Left lung (tissue), 10 donors: ENCODE measurements around the gene PBX1. TPM values are rescaled to one million over a fixed set of nuclear protein-coding genes. Genes with fewer than 3 reads are reported as not detected.

ENCODE experiments used
- ATAC-seq: fragments of 200-7000 bp; cut with Tn5 transposase; one replicate; pipeline ENCODE4 v1.9.1; 2020; ENCODE audit warnings: moderate library complexity
- DNase-seq, 4 donors: peaks; one replicate each; pipeline ENCODE4 v3.0.0-alpha.2; 2013 to 2020
- H3K27ac ChIP-seq, 2 donors: fragments of 200-600 bp; sonication (generic) in 1 of 2; one replicate each; pipeline versions ENCODE4 v1.5.0 to v1.8.0; 2020 to 2021
- H3K27me3 ChIP-seq, 2 donors: fragments of 200-600 bp; sonication (generic) in 1 of 2; one replicate each; pipeline versions ENCODE4 v1.5.0 to v1.8.0; 2020 to 2021
- H3K36me3 ChIP-seq, 2 donors: fragments of 200-600 bp; sonication (generic) in 1 of 2; one replicate each; pipeline versions ENCODE4 v1.5.0 to v1.8.0; 2020 to 2021
- H3K4me1 ChIP-seq, 2 donors: fragments of 200-600 bp; one replicate each; pipeline ENCODE4 v1.8.0; 2021
- H3K4me3 ChIP-seq, 2 donors: fragments of 200-600 bp; sonication (generic) in 1 of 2; one replicate each; pipeline versions ENCODE4 v1.5.0 to v1.8.0; 2020 to 2021; ENCODE audit warnings: mild to moderate bottlenecking in 1 of 2
- H3K9me3 ChIP-seq, 2 donors: fragments of 200-600 bp; sonication (generic) in 1 of 2; one replicate each; pipeline versions ENCODE4 v1.5.0 to v1.8.0; 2020 to 2021
- CTCF ChIP-seq, 2 donors: fragments of 200-600 bp; sonication (generic) in 1 of 2; IDR thresholded peaks; one replicate each; pipeline versions ENCODE4 v1.5.0 to v1.8.0; 2021; ENCODE audit warnings: antibody characterized with exemption in 2 of 2
- intact Hi-C, 2 donors: fragments of 100-400 bp; cut with DNase I; formaldehyde crosslinking; loops; one replicate each; pipeline versions ENCODE4 v1.11.2 to v1.14.2; 2022
- polyA plus RNA-seq, 6 donors: library from polyadenylated mRNA; unstranded; fragments of 120-200 nt; gene quantifications; one replicate each; pipeline ENCODE4 v1.2.1, GENCODE V29; 2013; ENCODE audit not compliant: insufficient read length in 6 of 6
- total RNA-seq, 2 donors: library from RNA; stranded (reverse); fragmentation: NEBNext Ultra II Directional; extraction: Animal tissue kit (Norgen Biotek cat#: 25700); gene quantifications; one replicate each; pipeline ENCODE4 v1.2.1, GENCODE V29; 2021
- donor health status: DM: no; HTN: yes; CAD: no.
- donor health status: DM: no; HTN: no; CAD: no.

Gene PBX1
- total and polyA plus RNA-seq, 8 donors, result 44.5 to 133 (median 127) TPM

GRCh38 chr1:164583835-164584539 is 25.0 kb downstream of the PBX1 start:
- H3K9me3 ChIP-seq, result no peaks in the 10 kb centered on the region
- H3K27me3 ChIP-seq, result no peaks in the 10 kb centered on the region
- H3K4me3 ChIP-seq, result no peak overlapping the region
- H3K36me3 ChIP-seq, result no peaks in the 10 kb centered on the region
- ATAC-seq (no peak), DNase-seq (no peak)
- H3K4me1 ChIP-seq, result peaks cover 6 to 9% of the 10 kb centered on the region in 2 donors
- H3K27ac ChIP-seq, result no peak overlapping the region
- no peak for TF ChIP-seq CTCF (IDR thresholded peaks at IDR 0.05)
- intact Hi-C loops, result no loop called here

- intact Hi-C loops, result no loop called here
- Histone ChIP-seq H3K27me3 (no peaks in the 10 kb centered on the region), H3K27ac (no peak overlapping the region), H3K9me3 (no peaks in the 10 kb centered on the region), H3K36me3 (no peaks in the 10 kb centered on the region), H3K4me1 (peaks cover 11% of the 10 kb centered on the region in 2 donors), H3K4me3 (no peak overlapping the region)
- DNase-seq (no peak), ATAC-seq (no peak)
- TF ChIP-seq CTCF (IDR thresholded peaks at IDR 0.05), result no peak
Measured at GRCh38 chr1:164586591-164586990, 27.6 kb downstream of the PBX1 start.

- Histone ChIP-seq H3K4me1 (peaks cover 11% of the 10 kb centered on the region in 2 donors), H3K36me3 (no peaks in the 10 kb centered on the region), H3K9me3 (no peaks in the 10 kb centered on the region), H3K4me3 (no peak overlapping the region), H3K27me3 (no peaks in the 10 kb centered on the region), H3K27ac (peak overlapping the region in 1 of 2 donors; percentile 71)
- ATAC-seq (no peak), DNase-seq (no peak)
- intact Hi-C loops, result no loop called here
- TF ChIP-seq CTCF (IDR thresholded peaks at IDR 0.05), result no peak
Measured at GRCh38 chr1:164587617-164588501, 28.9 kb downstream of the PBX1 start.

- H3K36me3 ChIP-seq, result no peaks in the 10 kb centered on the region
- H3K27ac ChIP-seq, result peak overlapping the region; percentile 24 to 71
- DNase-seq (peak in 3 of 4 donors; percentile 75 to 95 (median 91)), ATAC-seq (peak; percentile 68)
- intact Hi-C loops, result no loop called here
- no peak overlapping the region for H3K4me3 ChIP-seq
- H3K9me3 ChIP-seq, result no peaks in the 10 kb centered on the region
- H3K4me1 ChIP-seq, result peaks cover 11% of the 10 kb centered on the region in 2 donors
- H3K27me3 ChIP-seq, result no peaks in the 10 kb centered on the region
- TF ChIP-seq CTCF (IDR thresholded peaks at IDR 0.05), result no peak
Measured at GRCh38 chr1:164588516-164589341, 29.7 kb downstream of the PBX1 start.
